IMR-90 (cell line): ENCODE results near the gene OPCML. TPM values are rescaled to one million over a fixed set of nuclear protein-coding genes. Genes with fewer than 3 reads are reported as not detected.

Source experiments
- ATAC-seq: fragments of 200-7000 bp; cut with Tn5 transposase; 2 replicates; pipeline ENCODE4 v1.9.1; 2020; ENCODE audit warnings: low read depth, mild to moderate bottlenecking, moderate library complexity
- BruUV-seq: library from RNA; stranded (reverse); fragments of 400-500 nt; replicated peaks from 2 replicates; lab custom pipeline; 2021; lab: Mats Ljungman, UMichigan
- CTCF ChIA-PET: fragments of 300-600 bp; formaldehyde crosslinking; extraction: SDS; loops from one replicate; lab custom pipeline; 2021; ENCODE audit warnings: antibody characterized with exemption; lab: Yijun Ruan, JAX
- POLR2A ChIA-PET: fragments of 300-600 bp; sonication (Branson Sonifier 250); formaldehyde crosslinking; loops from one replicate; lab custom pipeline; 2022; ENCODE audit warnings: antibody characterized with exemption; ENCODE audit not compliant: unreplicated experiment; lab: Charles Lee
- DNase-seq: peaks from one replicate; pipeline ENCODE4 v3.0.0; 2013
- H2AFZ ChIP-seq: replicated peaks from 2 replicates; pipeline ENCODE3; 2013; ENCODE audit warnings: low read length, mild to moderate bottlenecking; ENCODE audit not compliant: poor library complexity
- H2AK5ac ChIP-seq: 2 replicates; pipeline ENCODE4 v1.6.1; 2013; ENCODE audit warnings: low read depth, low read length, inconsistent platforms
- H2AK9ac ChIP-seq: replicated peaks from 2 replicates; pipeline ENCODE3; 2013; ENCODE audit warnings: mild to moderate bottlenecking, low read depth, low read length, moderate library complexity; ENCODE audit not compliant: poor library complexity
- H2BK120ac ChIP-seq: 2 replicates; pipeline ENCODE4 v1.6.1; 2013; ENCODE audit warnings: low read depth, low read length, inconsistent platforms
- H2BK15ac ChIP-seq: 3 replicates; pipeline ENCODE4 v1.6.1; 2013; ENCODE audit warnings: low read depth, low read length, inconsistent platforms
- H2BK20ac ChIP-seq: 2 replicates; pipeline ENCODE4 v1.6.1; 2013; ENCODE audit warnings: low read depth, mild to moderate bottlenecking, inconsistent platforms, low read length, moderate library complexity
- H2BK5ac ChIP-seq: 2 replicates; pipeline ENCODE4 v1.6.1; 2013; ENCODE audit warnings: mild to moderate bottlenecking, low read depth, low read length, inconsistent platforms; ENCODE audit not compliant: poor library complexity, severe bottlenecking
- H3K14ac ChIP-seq: replicated peaks from 2 replicates; pipeline ENCODE4 v1.6.1; 2013; ENCODE audit warnings: low read depth, low read length, inconsistent platforms
- H3K18ac ChIP-seq: 2 replicates; pipeline ENCODE4 v1.6.1; 2013; ENCODE audit warnings: low read depth, low read length, control low read depth
- H3K23ac ChIP-seq: 2 replicates; pipeline ENCODE4 v1.6.1; 2013; ENCODE audit warnings: low read depth, low read length, inconsistent platforms
- H3K27ac ChIP-seq: 2 replicates; pipeline ENCODE4 v1.5.1; 2013; ENCODE audit warnings: mild to moderate bottlenecking, control low read depth, low read length; ENCODE audit not compliant: insufficient read depth
- H3K27me3 ChIP-seq: 2 replicates; pipeline ENCODE4 v1.6.1; 2013; ENCODE audit warnings: low read length; ENCODE audit not compliant: control insufficient read depth, insufficient read depth
- H3K36me3 ChIP-seq: 2 replicates; pipeline ENCODE4 v1.6.1; 2013; ENCODE audit warnings: low read length, mixed read lengths; ENCODE audit not compliant: control insufficient read depth, insufficient read depth
- H3K4ac ChIP-seq: 2 replicates; pipeline ENCODE4 v1.6.1; 2013; ENCODE audit warnings: low read depth, low read length, inconsistent platforms
- H3K4me1 ChIP-seq: 2 replicates; pipeline ENCODE4 v1.6.1; 2013; ENCODE audit warnings: low read length, mixed read lengths; ENCODE audit not compliant: control insufficient read depth, insufficient read depth
- H3K4me2 ChIP-seq: 2 replicates; pipeline ENCODE4 v1.6.1; 2013; ENCODE audit warnings: low read depth, mild to moderate bottlenecking, control low read depth, low read length, moderate library complexity
- H3K4me3 ChIP-seq: 2 replicates; pipeline ENCODE4 v1.5.1; 2013; ENCODE audit warnings: low read depth, mild to moderate bottlenecking, control low read depth, low read length, moderate library complexity; ENCODE audit not compliant: insufficient read depth
- H3K56ac ChIP-seq: 2 replicates; pipeline ENCODE4 v1.6.1; 2013; ENCODE audit warnings: low read length, inconsistent platforms; ENCODE audit not compliant: insufficient read depth; ENCODE audit errors: extremely low read depth
- H3K79me1 ChIP-seq, 2 experiments: 2 replicates each; pipeline ENCODE4 v1.6.1; 2013; ENCODE audit warnings: low read length in 2 of 2, inconsistent platforms in 1 of 2, low read depth in 1 of 2
- H3K9ac ChIP-seq: 2 replicates; pipeline ENCODE4 v1.6.1; 2013; ENCODE audit warnings: low read depth, low read length, control low read depth
- H3K9me1 ChIP-seq: 2 replicates; pipeline ENCODE4 v1.6.1; 2013; ENCODE audit warnings: low read length, inconsistent platforms; ENCODE audit not compliant: insufficient read depth
- H3K9me3 ChIP-seq: 2 replicates; pipeline ENCODE4 v1.6.1; 2013; ENCODE audit warnings: low read length; ENCODE audit not compliant: control insufficient read depth, insufficient read depth
- H4K20me1 ChIP-seq: 2 replicates; pipeline ENCODE4 v1.6.1; 2013; ENCODE audit warnings: low read length, inconsistent platforms; ENCODE audit not compliant: insufficient read depth
- H4K5ac ChIP-seq: 2 replicates; pipeline ENCODE4 v1.6.1; 2013; ENCODE audit warnings: mild to moderate bottlenecking, low read depth, low read length, control low read depth
- H4K8ac ChIP-seq, 2 experiments: 2 replicates each; pipeline ENCODE4 v1.6.1; 2013; ENCODE audit warnings: low read depth in 2 of 2, low read length in 2 of 2, control low read depth in 1 of 2, inconsistent platforms in 1 of 2
- H4K91ac ChIP-seq: 2 replicates; pipeline ENCODE4 v1.6.1; 2013; ENCODE audit warnings: low read depth, low read length, inconsistent platforms; ENCODE audit not compliant: insufficient read depth
- BHLHE40 ChIP-seq: fragments of 150-350 bp; IDR thresholded peaks from 2 replicates; pipeline ENCODE4 v1.6.1; 2016; ENCODE audit warnings: mild to moderate bottlenecking, low read depth, low read length
- RFX5 ChIP-seq: IDR thresholded peaks from 2 replicates; pipeline ENCODE4 v1.8.0; 2012; ENCODE audit warnings: low read depth, mild to moderate bottlenecking, low read length, moderate library complexity
- whole genome bisulfite sequencing, 2 experiments: methylation state at CpG; one replicate each; pipeline versions ENCODE4 v1.1.5 to v1.1.7; 2013; ENCODE audit warnings: missing lambda C conversion rate in 2 of 2; ENCODE audit not compliant: insufficient read length in 1 of 2; ENCODE audit errors: extremely low coverage in 2 of 2; 5-methylcytosine and 5-hydroxymethylcytosine counted together
- dilution Hi-C: fragments of 300-500 bp; cut with HindIII; formaldehyde crosslinking; loops from one replicate; pipeline ENCODE4 v1.14.3; 2018; ENCODE audit warnings: low sequenced_read_pairs; ENCODE audit not compliant: unreplicated experiment
- in situ Hi-C: fragments of 300-500 bp; cut with MboI; formaldehyde crosslinking; loops from 3 replicates; pipeline ENCODE4 v1.14.3; 2019; ENCODE audit warnings: low sequenced_read_pairs, inconsistent platforms, mixed read lengths
- intact Hi-C: fragments of 100-400 bp; cut with micrococcal nuclease; formaldehyde crosslinking; loops from 2 replicates; pipeline ENCODE4 v1.10.0; 2022
- polyA plus RNA-seq, 3 experiments: library from polyadenylated mRNA; depleted of rRNA; stranded (reverse); fragments of >200 nt; gene quantifications; 2 replicates each; pipeline ENCODE4 v1.2.3, GENCODE V29; 2012; ENCODE audit warnings: low replicate concordance in 1 of 3
- total RNA-seq: library from RNA; depleted of rRNA; stranded (reverse); fragments of >200 nt; gene quantifications from 2 replicates; pipeline ENCODE4 v1.2.3, GENCODE V29; 2012

Gene OPCML
- total and polyA plus RNA-seq, 2 of the 4 experiments (the other 2 are of a cell fraction) = under 0.01 to 2.6 TPM

GRCh38 chr11:132541794-132542193 lies 990.5 kb downstream of the OPCML start:
- H3K9ac ChIP-seq = no peak overlapping the region
- dilution Hi-C loops (no loop called here), intact Hi-C loops (loop anchor here (10.0 kb wide), 1 partner anchor 243 kb away; no protein-coding TSS in a partner anchor), in situ Hi-C loops (no loop called here)
- H3K18ac ChIP-seq = no peak overlapping the region
- no peak overlapping the region for H2BK15ac ChIP-seq
- no peak overlapping the region for H2AK9ac ChIP-seq
- H3K4me3 ChIP-seq = no peak overlapping the region
- BruUV-seq = no TSS peak
- no peak overlapping the region for H4K91ac ChIP-seq
- H2AK5ac ChIP-seq = no peak overlapping the region
- CTCF ChIA-PET = no interaction called here
- no peak overlapping the region for H4K5ac ChIP-seq
- no peaks in the 10 kb centered on the region for H3K4me1 ChIP-seq
- no peak overlapping the region for H2BK120ac ChIP-seq
- H3K4me2 ChIP-seq = no peak overlapping the region
- H3K14ac ChIP-seq = no peak overlapping the region
- no peaks in the 10 kb centered on the region for H3K9me1 ChIP-seq
- TF ChIP-seq BHLHE40 (no peak), RFX5 (no peak)
- DNase-seq (no peak), ATAC-seq (no peak)
- no peak overlapping the region for H3K27ac ChIP-seq
- no peak overlapping the region for H2BK20ac ChIP-seq
- no peaks in the 10 kb centered on the region for H3K36me3 ChIP-seq
- H3K27me3 ChIP-seq = no peaks in the 10 kb centered on the region
- no peak overlapping the region for H3K4ac ChIP-seq
- WGBS, 2 experiments = 86% methylated on average over 1 of the region's 2 CpGs; no CpG with 5 or more reads in 1 of the 2 experiments
- no peaks in the 10 kb centered on the region for H3K79me1 ChIP-seq
- no peak overlapping the region for H2AFZ ChIP-seq
- no peak overlapping the region for H3K23ac ChIP-seq
- no peak overlapping the region for H2BK5ac ChIP-seq
- no peaks in the 10 kb centered on the region; the same call in 1 of the 2 replicates for H3K9me3 ChIP-seq
- POLR2A ChIA-PET = no interaction called here
- H3K56ac ChIP-seq = no peak overlapping the region
- H4K8ac ChIP-seq = no peak overlapping the region
- H4K20me1 ChIP-seq = no peaks in the 10 kb centered on the region
